HL-60 (cell line): ENCODE results near the gene KAZN.

Experiments used
- CTCF ChIP-seq: IDR thresholded peaks from one replicate; pipeline ENCODE4 v1.5.1; 2011; ENCODE audit warnings: low read length, control low read depth, inconsistent platforms; ENCODE audit not compliant: insufficient read depth
- GABPA ChIP-seq: IDR thresholded peaks from 2 replicates; pipeline ENCODE4 v1.6.1; 2012; ENCODE audit warnings: low read depth
- POLR2AphosphoS5 ChIP-seq: IDR thresholded peaks from 2 replicates; pipeline ENCODE4 v1.6.1; 2012; ENCODE audit warnings: low read depth
- SPI1 ChIP-seq: IDR thresholded peaks from 2 replicates; pipeline ENCODE4 v1.6.1; 2012; ENCODE audit warnings: low read depth, mild to moderate bottlenecking, borderline replicate concordance
- TF ChIP-seq, protein P1 (sequence below): IDR thresholded peaks from 2 replicates; pipeline ENCODE4 v1.6.1; 2012; ENCODE audit warnings: low read depth; ENCODE audit not compliant: insufficient replicate concordance

- no peak for TF ChIP-seq CTCF
- TF ChIP-seq POLR2AphosphoS5, result no peak
- TF ChIP-seq, protein P1, sequence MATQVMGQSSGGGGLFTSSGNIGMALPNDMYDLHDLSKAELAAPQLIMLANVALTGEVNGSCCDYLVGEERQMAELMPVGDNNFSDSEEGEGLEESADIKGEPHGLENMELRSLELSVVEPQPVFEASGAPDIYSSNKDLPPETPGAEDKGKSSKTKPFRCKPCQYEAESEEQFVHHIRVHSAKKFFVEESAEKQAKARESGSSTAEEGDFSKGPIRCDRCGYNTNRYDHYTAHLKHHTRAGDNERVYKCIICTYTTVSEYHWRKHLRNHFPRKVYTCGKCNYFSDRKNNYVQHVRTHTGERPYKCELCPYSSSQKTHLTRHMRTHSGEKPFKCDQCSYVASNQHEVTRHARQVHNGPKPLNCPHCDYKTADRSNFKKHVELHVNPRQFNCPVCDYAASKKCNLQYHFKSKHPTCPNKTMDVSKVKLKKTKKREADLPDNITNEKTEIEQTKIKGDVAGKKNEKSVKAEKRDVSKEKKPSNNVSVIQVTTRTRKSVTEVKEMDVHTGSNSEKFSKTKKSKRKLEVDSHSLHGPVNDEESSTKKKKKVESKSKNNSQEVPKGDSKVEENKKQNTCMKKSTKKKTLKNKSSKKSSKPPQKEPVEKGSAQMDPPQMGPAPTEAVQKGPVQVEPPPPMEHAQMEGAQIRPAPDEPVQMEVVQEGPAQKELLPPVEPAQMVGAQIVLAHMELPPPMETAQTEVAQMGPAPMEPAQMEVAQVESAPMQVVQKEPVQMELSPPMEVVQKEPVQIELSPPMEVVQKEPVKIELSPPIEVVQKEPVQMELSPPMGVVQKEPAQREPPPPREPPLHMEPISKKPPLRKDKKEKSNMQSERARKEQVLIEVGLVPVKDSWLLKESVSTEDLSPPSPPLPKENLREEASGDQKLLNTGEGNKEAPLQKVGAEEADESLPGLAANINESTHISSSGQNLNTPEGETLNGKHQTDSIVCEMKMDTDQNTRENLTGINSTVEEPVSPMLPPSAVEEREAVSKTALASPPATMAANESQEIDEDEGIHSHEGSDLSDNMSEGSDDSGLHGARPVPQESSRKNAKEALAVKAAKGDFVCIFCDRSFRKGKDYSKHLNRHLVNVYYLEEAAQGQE, result no peak
- no peak for TF ChIP-seq SPI1
- no peak for TF ChIP-seq GABPA
Measured at GRCh38 chr1:14936815-14937214, 338.3 kb downstream of the KAZN start.
